ENCODE results near the gene ZRANB2. TPM values are rescaled to one million over a fixed set of nuclear protein-coding genes. Genes with fewer than 3 reads are reported as not detected.

Gene ZRANB2
- total and polyA plus RNA-seq, 9 of the 15 experiments (the other 6 are each of a cell fraction or from before 2014, with no cell fraction given), result 80.8 to 264 (median 157) TPM

DNA sequence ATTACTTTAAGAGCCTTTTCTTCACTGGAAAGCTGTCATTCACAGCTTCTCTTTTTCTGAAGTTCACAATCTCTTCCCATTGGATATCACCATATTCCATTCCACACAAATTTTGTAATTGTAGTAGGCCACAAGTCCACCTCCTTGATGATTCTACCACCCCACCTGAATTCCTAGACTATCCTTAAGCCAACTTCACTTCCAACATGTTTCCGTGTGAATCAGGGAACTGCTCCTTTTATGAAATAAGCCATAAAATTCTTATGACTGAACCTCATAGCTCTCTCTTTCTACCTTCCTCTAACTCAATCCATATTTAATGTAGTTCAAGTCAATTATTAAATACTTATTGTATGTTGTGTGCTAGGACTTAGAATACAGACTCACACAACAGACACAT is 16.6 kb upstream of the ZRANB2 start:
- in situ Hi-C loops (cut with MboI) (no loop called here), intact Hi-C loops (cut with micrococcal nuclease) (no loop called here)
- H3K36me3 ChIP-seq (ENCODE audit: control insufficient read depth, insufficient read depth, low read length), result no peaks in the 10 kb centered on the region
- H4K20me1 ChIP-seq (replicated peaks; ENCODE audit: control insufficient read depth, insufficient read depth, low read length), result no peaks in the 10 kb centered on the region
- 0% methylated on average over 1 of the region's 1 CpG for WGBS (ENCODE audit: insufficient coverage, low coverage, missing lambda C conversion rate)
- H2AFZ ChIP-seq (ENCODE audit: low read depth, low read length), result no peak overlapping the region
- no peak for TF ChIP-seq HIVEP1 (CRISPR knock-in tag; IDR thresholded peaks at IDR 0.05)
- BruUV-seq (replicated peaks), result no TSS peak
- H3K9me3 ChIP-seq (replicated peaks; ENCODE audit: control insufficient read depth, insufficient read depth, low read depth, low read length), result no peaks in the 10 kb centered on the region
- H3K79me2 ChIP-seq (ENCODE audit: control insufficient read depth, insufficient read depth, low read length), result no peaks in the 10 kb centered on the region
- H3K27me3 ChIP-seq (ENCODE audit: control insufficient read depth in 2 of 2, insufficient read depth in 2 of 2, low read length in 2 of 2), result no peaks in the 10 kb centered on the region
- no peaks in the 10 kb centered on the region for H3K9me1 ChIP-seq (ENCODE audit: control insufficient read depth, insufficient read depth, low read length)
- no peak overlapping the region for H3K9ac ChIP-seq (ENCODE audit: insufficient read depth in 1 of 2, low read depth in 2 of 2, low read length in 2 of 2)
- DNase-seq (ENCODE audit: extremely low read depth in 1 of 4, low spot score in 3 of 4) (no peak), FAIRE-seq (no peak), ATAC-seq (no peak)
- no peak overlapping the region for H3K4me2 ChIP-seq (ENCODE audit: insufficient read depth, low read length)
- ChIA-PET POLR2A (interaction anchor here (0.6 kb wide), 1 partner anchor 14 kb away, joined by 3 read pairs; no protein-coding TSS in a partner anchor), CTCF (ENCODE audit: low intra/inter-chr PET ratio) (no interaction called here)
- no peak overlapping the region for H3K4me3 ChIP-seq
- H3K4me1 ChIP-seq (replicated peaks in 1 of 2; ENCODE audit: control insufficient read depth in 2 of 2, insufficient read depth in 2 of 2, low read length in 2 of 2), result no peaks in the 10 kb centered on the region
- H3K27ac ChIP-seq (ENCODE audit: extremely low read depth, low read depth, low read length), result no peak overlapping the region

DNA sequence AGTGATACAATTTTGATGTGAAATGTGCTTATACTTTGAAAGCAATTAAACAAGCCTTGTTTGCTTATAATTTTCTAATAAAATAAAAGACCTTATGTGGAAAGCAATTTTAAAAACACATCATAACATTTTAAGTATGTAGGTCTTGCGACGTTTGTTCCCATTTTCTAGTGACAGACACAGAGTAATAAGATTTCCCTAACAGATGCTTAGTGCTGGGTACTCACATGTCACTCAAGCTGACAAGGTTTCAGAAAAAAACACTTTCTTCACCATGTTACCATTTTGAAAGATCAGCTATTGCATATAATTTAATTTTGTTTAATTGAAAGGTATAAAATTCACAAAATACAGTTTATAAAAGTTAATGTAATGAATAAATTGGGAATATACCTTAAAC is 14.1 kb upstream of the ZRANB2 start:
- WGBS (ENCODE audit: insufficient coverage, low coverage, missing lambda C conversion rate), result 0% methylated on average over 2 of the region's 2 CpGs
- FAIRE-seq (no peak), DNase-seq (ENCODE audit: extremely low read depth in 1 of 4, low spot score in 3 of 4) (no peak), ATAC-seq (no peak)
- no peak overlapping the region for H3K4me2 ChIP-seq (ENCODE audit: insufficient read depth, low read length)
- no peaks in the 10 kb centered on the region for H3K79me2 ChIP-seq (ENCODE audit: control insufficient read depth, insufficient read depth, low read length)
- in situ Hi-C loops (cut with MboI) (no loop called here), intact Hi-C loops (cut with micrococcal nuclease) (loop anchor here (5.0 kb wide), 2 partner anchors 427 to 942 kb away; no protein-coding TSS in a partner anchor)
- H3K4me3 ChIP-seq, result no peak overlapping the region
- no peaks in the 10 kb centered on the region for H3K9me3 ChIP-seq (replicated peaks; ENCODE audit: control insufficient read depth, insufficient read depth, low read depth, low read length)
- H3K36me3 ChIP-seq (ENCODE audit: control insufficient read depth, insufficient read depth, low read length), result no peaks in the 10 kb centered on the region
- no peak overlapping the region for H3K9ac ChIP-seq (ENCODE audit: insufficient read depth in 1 of 2, low read depth in 2 of 2, low read length in 2 of 2)
- H3K9me1 ChIP-seq (ENCODE audit: control insufficient read depth, insufficient read depth, low read length), result no peaks in the 10 kb centered on the region
- no peaks in the 10 kb centered on the region for H3K4me1 ChIP-seq (replicated peaks in 1 of 2; ENCODE audit: control insufficient read depth in 2 of 2, insufficient read depth in 2 of 2, low read length in 2 of 2)
- no peak overlapping the region for H2AFZ ChIP-seq (ENCODE audit: low read depth, low read length)
- BruUV-seq (replicated peaks), result no TSS peak
- no peaks in the 10 kb centered on the region for H4K20me1 ChIP-seq (replicated peaks; ENCODE audit: control insufficient read depth, insufficient read depth, low read length)
- H3K27ac ChIP-seq (ENCODE audit: extremely low read depth, low read depth, low read length), result no peak overlapping the region
- CTCF ChIA-PET (ENCODE audit: low intra/inter-chr PET ratio), result no interaction called here
- no peaks in the 10 kb centered on the region for H3K27me3 ChIP-seq (ENCODE audit: control insufficient read depth in 2 of 2, insufficient read depth in 2 of 2, low read length in 2 of 2)
- POLR2A ChIA-PET, result interaction anchor here (2.0 kb wide), 1 partner anchor 14 kb away, joined by 6 read pairs; the partner anchor contains the start of gene ZRANB2
- no peak for TF ChIP-seq PTTG1 (tag; IDR thresholded peaks at IDR 0.05; ENCODE audit: low read depth)
- TF ChIP-seq HOXB6 (CRISPR knock-in tag; IDR thresholded peaks at IDR 0.05; ENCODE audit: borderline replicate concordance), result no peak
- no peak for TF ChIP-seq ZNF134 (CRISPR knock-in tag; conservative IDR thresholded peaks at IDR 0.05)
- TF ChIP-seq ARHGAP35 (IDR thresholded peaks at IDR 0.05; ENCODE audit: partially characterized antibody), result no peak
- TF ChIP-seq HDAC8 (tag; IDR thresholded peaks at IDR 0.05), result no peak
- no peak for TF ChIP-seq SRSF1 (IDR thresholded peaks at IDR 0.05; ENCODE audit: low read depth, low read length)
- no peak for TF ChIP-seq SMAD2 (IDR thresholded peaks at IDR 0.05; ENCODE audit: low read depth, low read length)
- TF ChIP-seq ZFP36 (IDR thresholded peaks at IDR 0.05; ENCODE audit: low read depth, low read length, partially characterized antibody), result no peak
- TF ChIP-seq, protein P1, sequence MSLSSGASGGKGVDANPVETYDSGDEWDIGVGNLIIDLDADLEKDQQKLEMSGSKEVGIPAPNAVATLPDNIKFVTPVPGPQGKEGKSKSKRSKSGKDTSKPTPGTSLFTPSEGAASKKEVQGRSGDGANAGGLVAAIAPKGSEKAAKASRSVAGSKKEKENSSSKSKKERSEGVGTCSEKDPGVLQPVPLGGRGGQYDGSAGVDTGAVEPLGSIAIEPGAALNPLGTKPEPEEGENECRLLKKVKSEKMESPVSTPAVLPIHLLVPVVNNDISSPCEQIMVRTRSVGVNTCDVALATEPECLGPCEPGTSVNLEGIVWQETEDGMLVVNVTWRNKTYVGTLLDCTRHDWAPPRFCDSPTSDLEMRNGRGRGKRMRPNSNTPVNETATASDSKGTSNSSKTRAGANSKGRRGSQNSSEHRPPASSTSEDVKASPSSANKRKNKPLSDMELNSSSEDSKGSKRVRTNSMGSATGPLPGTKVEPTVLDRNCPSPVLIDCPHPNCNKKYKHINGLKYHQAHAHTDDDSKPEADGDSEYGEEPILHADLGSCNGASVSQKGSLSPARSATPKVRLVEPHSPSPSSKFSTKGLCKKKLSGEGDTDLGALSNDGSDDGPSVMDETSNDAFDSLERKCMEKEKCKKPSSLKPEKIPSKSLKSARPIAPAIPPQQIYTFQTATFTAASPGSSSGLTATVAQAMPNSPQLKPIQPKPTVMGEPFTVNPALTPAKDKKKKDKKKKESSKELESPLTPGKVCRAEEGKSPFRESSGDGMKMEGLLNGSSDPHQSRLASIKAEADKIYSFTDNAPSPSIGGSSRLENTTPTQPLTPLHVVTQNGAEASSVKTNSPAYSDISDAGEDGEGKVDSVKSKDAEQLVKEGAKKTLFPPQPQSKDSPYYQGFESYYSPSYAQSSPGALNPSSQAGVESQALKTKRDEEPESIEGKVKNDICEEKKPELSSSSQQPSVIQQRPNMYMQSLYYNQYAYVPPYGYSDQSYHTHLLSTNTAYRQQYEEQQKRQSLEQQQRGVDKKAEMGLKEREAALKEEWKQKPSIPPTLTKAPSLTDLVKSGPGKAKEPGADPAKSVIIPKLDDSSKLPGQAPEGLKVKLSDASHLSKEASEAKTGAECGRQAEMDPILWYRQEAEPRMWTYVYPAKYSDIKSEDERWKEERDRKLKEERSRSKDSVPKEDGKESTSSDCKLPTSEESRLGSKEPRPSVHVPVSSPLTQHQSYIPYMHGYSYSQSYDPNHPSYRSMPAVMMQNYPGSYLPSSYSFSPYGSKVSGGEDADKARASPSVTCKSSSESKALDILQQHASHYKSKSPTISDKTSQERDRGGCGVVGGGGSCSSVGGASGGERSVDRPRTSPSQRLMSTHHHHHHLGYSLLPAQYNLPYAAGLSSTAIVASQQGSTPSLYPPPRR (CRISPR knock-in tag; IDR thresholded peaks at IDR 0.05; ENCODE audit: borderline replicate concordance), result no peak
- TF ChIP-seq SREBF2 (CRISPR knock-in tag; IDR thresholded peaks at IDR 0.05), result no peak
- TF ChIP-seq EGR1 (conservative IDR thresholded peaks at IDR 0.05), result no peak

All from K562 (cell line).